Spleen (tissue), 7 donors: ENCODE results near the gene GHRHR.

ENCODE experiments used
- POLR2A ChIP-seq, 3 donors: fragments of 450-650 bp; IDR thresholded peaks; one replicate each; pipeline ENCODE4 v1.5.1; 2017; ENCODE audit warnings: antibody characterized with exemption in 3 of 3, mild to moderate bottlenecking in 1 of 3
- POLR2AphosphoS5 ChIP-seq, 3 donors: sonication (generic); formaldehyde crosslinking; IDR thresholded peaks; one replicate each; pipeline ENCODE4 v1.5.1; 2017; ENCODE audit warnings: antibody characterized with exemption in 3 of 3
- TF ChIP-seq, protein P1 (sequence below), 11 experiments: fragments of 200-600 bp in 7 of 11; fragments of 450-650 bp in 4 of 11; sonication (generic) in 4 of 11; IDR thresholded peaks in 8 of 11; conservative IDR thresholded peaks in 3 of 11; 1 replicate in 7 of 11; 2 replicates in 4 of 11; pipeline versions ENCODE4 v1.4.0 to v1.8.0; 2016 to 2021; ENCODE audit warnings: antibody characterized with exemption in 11 of 11, inconsistent platforms in 4 of 11, mild to moderate bottlenecking in 1 of 11
- donor health status: DM: no; HTN: no; CAD: no; lungs with moderate emphysema.
- donor health status: DM: no; HTN: no; CAD: no.
- donor health status: DM: no; HTN: no; CAD: no.

- TF ChIP-seq POLR2A (IDR thresholded peaks at IDR 0.05) (no peak), POLR2AphosphoS5 (IDR thresholded peaks at IDR 0.05) (no peak)
- TF ChIP-seq, protein P1, sequence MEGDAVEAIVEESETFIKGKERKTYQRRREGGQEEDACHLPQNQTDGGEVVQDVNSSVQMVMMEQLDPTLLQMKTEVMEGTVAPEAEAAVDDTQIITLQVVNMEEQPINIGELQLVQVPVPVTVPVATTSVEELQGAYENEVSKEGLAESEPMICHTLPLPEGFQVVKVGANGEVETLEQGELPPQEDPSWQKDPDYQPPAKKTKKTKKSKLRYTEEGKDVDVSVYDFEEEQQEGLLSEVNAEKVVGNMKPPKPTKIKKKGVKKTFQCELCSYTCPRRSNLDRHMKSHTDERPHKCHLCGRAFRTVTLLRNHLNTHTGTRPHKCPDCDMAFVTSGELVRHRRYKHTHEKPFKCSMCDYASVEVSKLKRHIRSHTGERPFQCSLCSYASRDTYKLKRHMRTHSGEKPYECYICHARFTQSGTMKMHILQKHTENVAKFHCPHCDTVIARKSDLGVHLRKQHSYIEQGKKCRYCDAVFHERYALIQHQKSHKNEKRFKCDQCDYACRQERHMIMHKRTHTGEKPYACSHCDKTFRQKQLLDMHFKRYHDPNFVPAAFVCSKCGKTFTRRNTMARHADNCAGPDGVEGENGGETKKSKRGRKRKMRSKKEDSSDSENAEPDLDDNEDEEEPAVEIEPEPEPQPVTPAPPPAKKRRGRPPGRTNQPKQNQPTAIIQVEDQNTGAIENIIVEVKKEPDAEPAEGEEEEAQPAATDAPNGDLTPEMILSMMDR (IDR thresholded peaks at IDR 0.05 in 8 of 11, conservative IDR thresholded peaks at IDR 0.05 in 3 of 11), result no peak
These were observed 6.3 kb downstream of the GHRHR start for GRCh38 chr7:30970074-30970473.
